Tibial nerve (tissue), 3 donors: ENCODE results near the gene CYBB.

Experiments used
- CTCF ChIP-seq, 5 experiments: fragments of 200-600 bp in 3 of 5; fragments of 450-650 bp in 2 of 5; sonication (generic) in 3 of 5; IDR thresholded peaks; one replicate each; pipeline ENCODE4 v1.5.1; 2016 to 2019; ENCODE audit warnings: antibody characterized with exemption in 5 of 5, mild to moderate bottlenecking in 3 of 5, moderate library complexity in 2 of 5
- POLR2A ChIP-seq, 2 donors: fragments of 450-650 bp; IDR thresholded peaks; one replicate each; pipeline ENCODE4 v1.6.1; 2017; ENCODE audit warnings: antibody characterized with exemption in 2 of 2, mild to moderate bottlenecking in 2 of 2, moderate library complexity in 2 of 2

DNA sequence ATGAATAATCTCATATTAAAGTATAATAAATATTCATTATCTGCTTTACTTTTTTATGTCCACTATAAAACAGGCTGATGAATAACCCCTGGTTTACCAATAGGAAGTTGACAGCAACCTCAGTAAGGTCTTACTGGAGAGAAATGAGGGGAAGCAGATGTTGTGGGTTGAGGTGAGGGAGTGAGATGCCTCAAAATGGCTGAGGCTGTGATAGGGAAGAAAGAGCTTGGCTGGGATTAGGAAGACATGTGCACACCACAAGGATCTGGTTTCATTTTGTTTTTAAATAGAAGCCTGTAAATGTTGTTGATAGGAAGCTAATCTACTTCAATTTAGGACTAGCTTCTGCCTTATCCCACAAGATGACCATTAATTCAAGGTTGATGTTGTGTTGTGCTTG lies 14.4 kb upstream of the CYBB start:
- no peak for TF ChIP-seq CTCF (IDR thresholded peaks at IDR 0.05)
- no peak for TF ChIP-seq POLR2A (IDR thresholded peaks at IDR 0.05)
